K562 (cell line): ENCODE measurements around the gene EPS8. TPM values are rescaled to one million over a fixed set of nuclear protein-coding genes. Genes with fewer than 3 reads are reported as not detected.

ENCODE experiments used
- ATAC-seq: fragments of 200-7000 bp; cut with Tn5 transposase; 3 replicates; pipeline ENCODE4 v1.9.1; 2020; ENCODE audit warnings: moderate library complexity
- BruUV-seq: library from RNA; stranded (reverse); fragments of 400-500 nt; replicated peaks from 2 replicates; lab custom pipeline; 2021; lab: Mats Ljungman, UMichigan
- CTCF ChIA-PET: fragments of 300-600 bp; formaldehyde crosslinking; extraction: SDS; loops from one replicate; lab custom pipeline; 2021; ENCODE audit warnings: low intra/inter-chr PET ratio; lab: Yijun Ruan, JAX
- POLR2A ChIA-PET: fragments of 300-600, 350-650 bp; sonication (Branson Sonifier 250); formaldehyde crosslinking; extraction: SDS; loops from one replicate; lab custom pipeline; 2021; ENCODE audit warnings: antibody characterized with exemption, inconsistent platforms; lab: Yijun Ruan, JAX
- DNase-seq, 4 experiments: peaks; one replicate each; pipeline versions ENCODE4 v3.0.0 to v3.0.0-alpha.2; 2011 to 2018; ENCODE audit warnings: low spot score in 3 of 4, mixed read lengths in 3 of 4; ENCODE audit errors: extremely low read depth in 1 of 4
- FAIRE-seq: peaks from 2 replicates; lab custom pipeline; 2011; peaks lifted over from hg19 to GRCh38; lab: Jason Lieb, UNC
- H2AFZ ChIP-seq: 2 replicates; pipeline ENCODE4 v1.6.0; 2011; ENCODE audit warnings: low read depth, low read length, control low read depth, inconsistent platforms
- H3K27ac ChIP-seq: fragments of 200-600 bp; 3 replicates; pipeline ENCODE4 v1.8.0; 2011; ENCODE audit warnings: low read depth, mild to moderate bottlenecking, control low read depth, inconsistent platforms, low read length, moderate library complexity, mixed read lengths; ENCODE audit errors: extremely low read depth
- H3K27me3 ChIP-seq, 2 experiments: fragments of 300-600 bp in 1 of 2; 2 replicates in 1 of 2; 3 replicates in 1 of 2; pipeline versions ENCODE4 v1.6.0 to v1.8.0; 2011; ENCODE audit warnings: inconsistent platforms in 2 of 2, low read length in 2 of 2, mild to moderate bottlenecking in 1 of 2, mixed read lengths in 1 of 2, moderate library complexity in 1 of 2; ENCODE audit not compliant: control insufficient read depth in 2 of 2, insufficient read depth in 2 of 2
- H3K36me3 ChIP-seq: fragments of 300-600 bp; 3 replicates; pipeline ENCODE4 v1.8.0; 2011; ENCODE audit warnings: mild to moderate bottlenecking, low read length, inconsistent platforms; ENCODE audit not compliant: control insufficient read depth, insufficient read depth
- H3K4me1 ChIP-seq, 2 experiments: fragments of 200-600 bp in 1 of 2; replicated peaks in 1 of 2; 2 replicates in 1 of 2; 3 replicates in 1 of 2; pipeline versions ENCODE4 v1.5.1 to v1.8.0; 2011; ENCODE audit warnings: inconsistent platforms in 2 of 2, low read length in 2 of 2, mild to moderate bottlenecking in 1 of 2, mixed read lengths in 1 of 2, moderate library complexity in 1 of 2; ENCODE audit not compliant: control insufficient read depth in 2 of 2, insufficient read depth in 2 of 2
- H3K4me2 ChIP-seq: 2 replicates; pipeline ENCODE4 v1.6.1; 2011; ENCODE audit warnings: low read length, control low read depth, inconsistent platforms, mixed read lengths; ENCODE audit not compliant: insufficient read depth
- H3K4me3 ChIP-seq: fragments of 200-600 bp; sonication (generic), shearing (Covaris generic); 2 replicates; pipeline ENCODE4 v1.5.1; 2016; ENCODE audit warnings: control low read depth, inconsistent platforms
- H3K79me2 ChIP-seq: fragments of 200-600 bp; 3 replicates; pipeline ENCODE4 v1.8.0; 2011; ENCODE audit warnings: low read length, inconsistent platforms; ENCODE audit not compliant: control insufficient read depth, insufficient read depth
- H3K9ac ChIP-seq, 2 experiments: 2 replicates each; pipeline versions ENCODE4 v1.6.0 to v1.6.1; 2011; ENCODE audit warnings: low read depth in 2 of 2, low read length in 2 of 2, control low read depth in 1 of 2, inconsistent platforms in 1 of 2, mild to moderate bottlenecking in 1 of 2, mixed read lengths in 1 of 2; ENCODE audit not compliant: insufficient read depth in 1 of 2
- H3K9me1 ChIP-seq: one replicate; pipeline ENCODE4 v1.6.0; 2011; ENCODE audit warnings: inconsistent platforms, mild to moderate bottlenecking, low read length, moderate library complexity; ENCODE audit not compliant: control insufficient read depth, insufficient read depth
- H3K9me3 ChIP-seq: replicated peaks from 2 replicates; pipeline ENCODE4 v1.5.1; 2011; ENCODE audit warnings: low read depth, low read length, inconsistent platforms; ENCODE audit not compliant: control insufficient read depth, insufficient read depth
- H4K20me1 ChIP-seq: replicated peaks from 2 replicates; pipeline ENCODE4 v1.6.1; 2011; ENCODE audit warnings: low read length, inconsistent platforms, mixed read lengths; ENCODE audit not compliant: control insufficient read depth, insufficient read depth
- NR2F6 ChIP-seq: fragments of 450-650 bp; formaldehyde crosslinking; IDR thresholded peaks from 2 replicates; pipeline ENCODE4 v1.4.0; 2020; ENCODE audit warnings: mild to moderate bottlenecking
- PRPF4 ChIP-seq: fragments of 200-400 bp; formaldehyde crosslinking; IDR thresholded peaks from one replicate; pipeline ENCODE4 v1.6.1; 2017; ENCODE audit warnings: low read length, low read depth, mild to moderate bottlenecking; ENCODE audit not compliant: insufficient read depth, poor library complexity, severe bottlenecking
- STAG1 ChIP-seq: sonication (generic); formaldehyde crosslinking; IDR thresholded peaks from 2 replicates; pipeline ENCODE4 v1.5.0; 2020; ENCODE audit warnings: missing genetic modification reagents, borderline replicate concordance
- STAT5A ChIP-seq: IDR thresholded peaks from 2 replicates; pipeline ENCODE4 v1.6.1; 2012; ENCODE audit warnings: low read length, inconsistent platforms, borderline replicate concordance
- TBL1XR1 ChIP-seq, 2 experiments: IDR thresholded peaks; 2 replicates each; pipeline ENCODE4 v1.6.1; 2012; ENCODE audit warnings: improper control_type of control experiment in 2 of 2, low read length in 2 of 2, mild to moderate bottlenecking in 1 of 2
- ZNF282 ChIP-seq: sonication (generic); formaldehyde crosslinking; IDR thresholded peaks from 2 replicates; pipeline ENCODE4 v1.8.1; 2023; ENCODE audit warnings: missing genetic modification reagents
- ZNF445 ChIP-seq: fragments of 250-450 bp; sonication (Bioruptor Pico); IDR thresholded peaks from 2 replicates; pipeline ENCODE4 v1.4.0; 2020; ENCODE audit warnings: low read depth, mild to moderate bottlenecking, moderate library complexity
- WGBS: fragments of 100-300 bp; shearing (Covaris generic); methylation state at CpG from one replicate; pipeline ENCODE4 v1.1.6; 2016; ENCODE audit warnings: low coverage, mixed read lengths; ENCODE audit not compliant: insufficient coverage; ENCODE audit errors: missing lambda C conversion rate; 5-methylcytosine and 5-hydroxymethylcytosine counted together
- in situ Hi-C: fragments of 300-500 bp; cut with MboI; formaldehyde crosslinking; loops from 4 replicates; pipeline ENCODE4 v1.15.0; 2018; ENCODE audit warnings: inconsistent platforms, mixed read lengths
- intact Hi-C: fragments of 100-400 bp; cut with micrococcal nuclease; formaldehyde crosslinking; loops from 2 replicates; pipeline ENCODE4 v1.14.2; 2022
- polyA plus RNA-seq, 8 experiments: library from polyadenylated mRNA; depleted of rRNA in 4 of 8; stranded (reverse) in 5 of 8; unstranded in 3 of 8; fragments of >200 nt; fragmentation: Nextera tagmentation in 2 of 8; fragmentation: Illumina TruSeq in 1 of 8; extraction: Ambion mirVana in 2 of 8; extraction: Trizol in 1 of 8; gene quantifications; 2 replicates each; pipeline versions ENCODE4 v1.2.1 to v1.2.3, GENCODE V29; 2011 to 2014; ENCODE audit warnings: inconsistent platforms in 1 of 8, missing spikeins in 1 of 8
- total RNA-seq, 7 experiments: library from RNA; depleted of rRNA in 6 of 7; stranded (reverse); fragments of >200 nt in 6 of 7; fragmentation: Illumina TruSeq in 2 of 7; extraction: Trizol in 2 of 7; gene quantifications; 2 replicates each; pipeline versions ENCODE4 v1.2.1 to v1.2.3, GENCODE V29; 2011 to 2021; ENCODE audit warnings: low replicate concordance in 1 of 7
- TF ChIP-seq, protein P1 (sequence below): IDR thresholded peaks from 2 replicates; pipeline ENCODE4 v1.6.1; 2012; ENCODE audit warnings: low read depth, low read length, improper control_type of control experiment, borderline replicate concordance
- TF ChIP-seq, protein P2 (sequence below): fragments of 450-650 bp; IDR thresholded peaks from 2 replicates; pipeline ENCODE4 v1.6.1; 2017; ENCODE audit warnings: mild to moderate bottlenecking, moderate library complexity
- TF ChIP-seq, protein P3 (sequence below): sonication (generic); formaldehyde crosslinking; IDR thresholded peaks from 2 replicates; pipeline ENCODE4 v1.8.1; 2022; ENCODE audit warnings: missing genetic modification reagents
- TF ChIP-seq, protein P4 (sequence below): sonication (generic); formaldehyde crosslinking; IDR thresholded peaks from 2 replicates; pipeline ENCODE4 v1.8.0; 2022; ENCODE audit warnings: mild to moderate bottlenecking, missing genetic modification reagents

The EPS8 gene
- total and polyA plus RNA-seq, 9 of the 15 experiments (the other 6 are each of a cell fraction or from before 2014, with no cell fraction given): 0.10 to 1.9 (median 0.33) TPM

DNA sequence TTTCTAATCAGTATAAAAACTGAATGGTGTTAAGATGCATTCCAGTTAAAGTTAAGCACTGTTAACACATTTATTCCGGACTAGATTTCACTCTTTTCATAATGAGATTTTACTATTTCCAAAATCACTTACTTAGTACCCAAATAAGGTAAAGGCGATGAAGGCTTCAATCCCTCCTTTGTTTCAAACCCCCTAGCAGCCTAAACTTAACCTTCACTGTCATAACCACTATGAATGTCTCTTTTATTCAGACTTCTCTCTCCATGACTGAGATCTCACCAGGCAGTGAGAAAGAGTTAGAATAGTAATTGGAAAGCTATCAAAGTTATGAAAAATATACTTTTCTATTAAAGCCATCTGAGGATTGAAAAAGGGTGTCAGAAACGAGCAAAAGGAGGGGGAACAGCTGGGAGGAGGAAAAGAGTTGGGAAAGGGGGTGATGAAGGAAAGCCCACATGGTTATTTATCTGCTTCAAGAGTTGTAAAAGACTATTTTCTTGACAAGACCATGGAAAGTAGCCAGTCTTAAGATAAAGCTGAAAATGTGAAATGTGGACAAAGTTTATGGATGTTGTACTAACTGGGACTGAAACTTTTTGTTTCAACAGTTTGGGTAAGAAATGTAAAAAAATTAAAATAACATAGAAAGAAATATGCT lies 11.7 kb downstream of the EPS8 start (continued):
- TF ChIP-seq, protein P1, sequence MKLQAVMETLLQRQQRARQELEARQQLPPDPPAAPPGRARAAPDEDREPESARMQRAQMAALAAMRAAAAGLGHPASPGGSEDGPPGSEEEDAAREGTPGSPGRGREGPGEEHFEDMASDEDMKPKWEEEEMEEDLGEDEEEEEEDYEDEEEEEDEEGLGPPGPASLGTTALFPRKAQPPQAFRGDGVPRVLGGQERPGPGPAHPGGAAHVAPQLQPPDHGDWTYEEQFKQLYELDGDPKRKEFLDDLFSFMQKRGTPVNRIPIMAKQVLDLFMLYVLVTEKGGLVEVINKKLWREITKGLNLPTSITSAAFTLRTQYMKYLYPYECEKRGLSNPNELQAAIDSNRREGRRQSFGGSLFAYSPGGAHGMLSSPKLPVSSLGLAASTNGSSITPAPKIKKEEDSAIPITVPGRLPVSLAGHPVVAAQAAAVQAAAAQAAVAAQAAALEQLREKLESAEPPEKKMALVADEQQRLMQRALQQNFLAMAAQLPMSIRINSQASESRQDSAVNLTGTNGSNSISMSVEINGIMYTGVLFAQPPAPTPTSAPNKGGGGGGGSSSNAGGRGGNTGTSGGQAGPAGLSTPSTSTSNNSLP: no peak
- no peak for TF ChIP-seq NR2F6
- no peak for TF ChIP-seq STAG1 (CRISPR knock-in tag)
- TF ChIP-seq, protein P2, sequence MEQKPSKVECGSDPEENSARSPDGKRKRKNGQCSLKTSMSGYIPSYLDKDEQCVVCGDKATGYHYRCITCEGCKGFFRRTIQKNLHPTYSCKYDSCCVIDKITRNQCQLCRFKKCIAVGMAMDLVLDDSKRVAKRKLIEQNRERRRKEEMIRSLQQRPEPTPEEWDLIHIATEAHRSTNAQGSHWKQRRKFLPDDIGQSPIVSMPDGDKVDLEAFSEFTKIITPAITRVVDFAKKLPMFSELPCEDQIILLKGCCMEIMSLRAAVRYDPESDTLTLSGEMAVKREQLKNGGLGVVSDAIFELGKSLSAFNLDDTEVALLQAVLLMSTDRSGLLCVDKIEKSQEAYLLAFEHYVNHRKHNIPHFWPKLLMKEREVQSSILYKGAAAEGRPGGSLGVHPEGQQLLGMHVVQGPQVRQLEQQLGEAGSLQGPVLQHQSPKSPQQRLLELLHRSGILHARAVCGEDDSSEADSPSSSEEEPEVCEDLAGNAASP: no peak
- TF ChIP-seq STAT5A: no peak
- TF ChIP-seq TBL1XR1 (IDR thresholded peaks at IDR 0.05; ENCODE audit: low read length in 2 of 2): no peak

DNA sequence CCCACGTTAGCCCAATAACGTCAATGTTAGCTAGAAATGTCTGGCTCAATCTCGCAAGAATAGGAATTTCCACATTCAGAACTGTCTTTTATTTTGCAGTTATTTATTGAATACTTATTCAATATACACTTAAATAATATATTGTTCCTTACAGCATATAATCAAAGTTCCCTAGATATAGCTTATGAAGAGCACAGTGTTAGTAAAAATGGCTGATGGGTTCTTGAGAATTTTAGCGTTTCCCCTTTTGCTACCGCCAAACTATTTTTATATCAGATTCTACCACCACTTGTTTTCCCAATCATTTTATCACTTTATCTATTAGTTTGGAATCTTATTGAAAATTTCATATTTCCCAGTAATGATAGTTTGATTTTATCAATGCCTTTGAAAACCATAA lies 12.7 kb downstream of the EPS8 start:
- no peaks in the 10 kb centered on the region for H3K79me2 ChIP-seq
- in situ Hi-C loops: no loop called here
- H3K27me3 ChIP-seq: no peaks in the 10 kb centered on the region
- WGBS: 1% methylated on average over 5 of the region's 5 CpGs
- H4K20me1 ChIP-seq: no peaks in the 10 kb centered on the region
- H3K4me1 ChIP-seq: no peaks in the 10 kb centered on the region
- H2AFZ ChIP-seq: no peak overlapping the region
- DNase-seq (no peak), FAIRE-seq (no peak), ATAC-seq (no peak)
- ChIA-PET CTCF (no interaction called here), POLR2A (no interaction called here)
- TF ChIP-seq, protein P3, sequence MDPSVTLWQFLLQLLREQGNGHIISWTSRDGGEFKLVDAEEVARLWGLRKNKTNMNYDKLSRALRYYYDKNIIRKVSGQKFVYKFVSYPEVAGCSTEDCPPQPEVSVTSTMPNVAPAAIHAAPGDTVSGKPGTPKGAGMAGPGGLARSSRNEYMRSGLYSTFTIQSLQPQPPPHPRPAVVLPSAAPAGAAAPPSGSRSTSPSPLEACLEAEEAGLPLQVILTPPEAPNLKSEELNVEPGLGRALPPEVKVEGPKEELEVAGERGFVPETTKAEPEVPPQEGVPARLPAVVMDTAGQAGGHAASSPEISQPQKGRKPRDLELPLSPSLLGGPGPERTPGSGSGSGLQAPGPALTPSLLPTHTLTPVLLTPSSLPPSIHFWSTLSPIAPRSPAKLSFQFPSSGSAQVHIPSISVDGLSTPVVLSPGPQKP: no peak
- TF ChIP-seq, protein P4, sequence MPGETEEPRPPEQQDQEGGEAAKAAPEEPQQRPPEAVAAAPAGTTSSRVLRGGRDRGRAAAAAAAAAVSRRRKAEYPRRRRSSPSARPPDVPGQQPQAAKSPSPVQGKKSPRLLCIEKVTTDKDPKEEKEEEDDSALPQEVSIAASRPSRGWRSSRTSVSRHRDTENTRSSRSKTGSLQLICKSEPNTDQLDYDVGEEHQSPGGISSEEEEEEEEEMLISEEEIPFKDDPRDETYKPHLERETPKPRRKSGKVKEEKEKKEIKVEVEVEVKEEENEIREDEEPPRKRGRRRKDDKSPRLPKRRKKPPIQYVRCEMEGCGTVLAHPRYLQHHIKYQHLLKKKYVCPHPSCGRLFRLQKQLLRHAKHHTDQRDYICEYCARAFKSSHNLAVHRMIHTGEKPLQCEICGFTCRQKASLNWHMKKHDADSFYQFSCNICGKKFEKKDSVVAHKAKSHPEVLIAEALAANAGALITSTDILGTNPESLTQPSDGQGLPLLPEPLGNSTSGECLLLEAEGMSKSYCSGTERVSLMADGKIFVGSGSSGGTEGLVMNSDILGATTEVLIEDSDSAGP (CRISPR knock-in tag): no peak
- TF ChIP-seq ZNF282 (CRISPR knock-in tag) (no peak), ZNF445 (CRISPR knock-in tag) (no peak), PRPF4 (no peak)
- no TSS peak for BruUV-seq
- H3K4me2 ChIP-seq: no peak overlapping the region
- no peak overlapping the region for H3K27ac ChIP-seq
- H3K4me3 ChIP-seq: no peak overlapping the region
- no peaks in the 10 kb centered on the region for H3K9me1 ChIP-seq
- no peaks in the 10 kb centered on the region for H3K36me3 ChIP-seq
- H3K9me3 ChIP-seq: no peaks in the 10 kb centered on the region
- no peak overlapping the region for H3K9ac ChIP-seq
- intact Hi-C loops: no loop called here
